Measurements from ENCODE around the gene TLR2. TPM values are rescaled to one million over a fixed set of nuclear protein-coding genes. Genes with fewer than 3 reads are reported as not detected.

Gene TLR2
- total RNA-seq, 1 experiment from 2014 or later: 0.90 TPM

DNA sequence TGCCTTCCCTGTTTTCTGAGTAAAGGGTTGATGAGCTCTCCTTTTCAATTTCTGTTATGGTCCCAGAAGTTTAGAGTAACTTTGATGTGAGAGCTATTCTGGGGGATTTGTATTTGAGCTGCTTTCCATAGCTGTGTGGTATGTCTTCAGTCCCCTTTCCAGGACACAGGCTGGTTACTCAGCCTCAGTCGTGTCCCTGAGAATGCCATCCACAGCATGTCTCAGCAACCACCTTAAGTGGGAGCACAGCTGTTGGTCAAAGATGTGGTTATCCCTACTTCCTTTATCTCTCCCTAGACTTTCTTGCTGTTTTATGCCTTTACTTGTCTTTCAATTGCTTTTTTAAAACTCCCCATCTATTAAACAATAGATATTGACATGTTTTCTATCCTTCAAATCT, 38.0 kb downstream of the TLR2 start:
- Histone ChIP-seq H3K27me3 (ENCODE audit: insufficient read depth, low read length) (no peaks in the 10 kb centered on the region), H3K23ac (ENCODE audit: insufficient read length, low read depth, low read length) (no peak overlapping the region), H4K91ac (ENCODE audit: insufficient read length, low read depth, low read length) (no peak overlapping the region), H3K9ac (ENCODE audit: extremely low read depth, insufficient read length, low read length) (no peak overlapping the region), H2AFZ (ENCODE audit: low read length) (no peak overlapping the region), H2BK12ac (ENCODE audit: insufficient read length, low read depth, low read length) (no peak overlapping the region), H2BK20ac (ENCODE audit: low read depth, low read length, poor library complexity, severe bottlenecking) (no peak overlapping the region), H2BK120ac (ENCODE audit: low read depth, low read length, poor library complexity, severe bottlenecking) (no peak overlapping the region), H3K4me2 (ENCODE audit: insufficient read depth, insufficient read length, low read length) (no peak overlapping the region), H3K23me2 (ENCODE audit: insufficient read length, low read depth, low read length, poor library complexity, severe bottlenecking) (no peaks in the 10 kb centered on the region), H3K4me1 (ENCODE audit: insufficient read depth, low read length) (no peaks in the 10 kb centered on the region), H3K18ac (ENCODE audit: insufficient read length, low read depth, low read length) (no peak overlapping the region), H3K56ac (ENCODE audit: insufficient read length, low read depth, low read length) (no peak overlapping the region), H4K20me1 (ENCODE audit: control insufficient read depth, insufficient read depth, insufficient read length) (no peaks in the 10 kb centered on the region), H4K5ac (ENCODE audit: insufficient read length, low read depth, low read length) (no peak overlapping the region), H2BK5ac (ENCODE audit: insufficient read length, low read length) (no peak overlapping the region), H3T11ph (ENCODE audit: low read length) (no peak overlapping the region), H2AK5ac (ENCODE audit: insufficient read length, low read length) (no peak overlapping the region), H3K27ac (ENCODE audit: insufficient read length, low read depth, low read length) (no peak overlapping the region), H3K9me3 (ENCODE audit: control insufficient read depth, low read depth, low read length) (no peaks in the 10 kb centered on the region), H4K8ac (replicated peaks; ENCODE audit: insufficient read length, low read depth, low read length) (no peak overlapping the region), H3K4ac (ENCODE audit: low read depth, low read length) (no peak overlapping the region), H3K79me2 (ENCODE audit: insufficient read depth, low read length) (no peaks in the 10 kb centered on the region), H2BK15ac (ENCODE audit: low read depth, low read length) (no peak overlapping the region), H3K79me1 (ENCODE audit: insufficient read depth, low read depth, low read length, poor library complexity, severe bottlenecking) (no peaks in the 10 kb centered on the region), H3K14ac (ENCODE audit: insufficient read depth, low read length) (no peak overlapping the region)
- H3K27me3 Mint-ChIP-seq (ENCODE audit: low read depth): peaks cover 2% of the 10 kb centered on the region
- no peaks in the 10 kb centered on the region for H3K9me3 Mint-ChIP-seq
- H3K4me3 Mint-ChIP-seq: no peak overlapping the region
- TF ChIP-seq, protein P1, sequence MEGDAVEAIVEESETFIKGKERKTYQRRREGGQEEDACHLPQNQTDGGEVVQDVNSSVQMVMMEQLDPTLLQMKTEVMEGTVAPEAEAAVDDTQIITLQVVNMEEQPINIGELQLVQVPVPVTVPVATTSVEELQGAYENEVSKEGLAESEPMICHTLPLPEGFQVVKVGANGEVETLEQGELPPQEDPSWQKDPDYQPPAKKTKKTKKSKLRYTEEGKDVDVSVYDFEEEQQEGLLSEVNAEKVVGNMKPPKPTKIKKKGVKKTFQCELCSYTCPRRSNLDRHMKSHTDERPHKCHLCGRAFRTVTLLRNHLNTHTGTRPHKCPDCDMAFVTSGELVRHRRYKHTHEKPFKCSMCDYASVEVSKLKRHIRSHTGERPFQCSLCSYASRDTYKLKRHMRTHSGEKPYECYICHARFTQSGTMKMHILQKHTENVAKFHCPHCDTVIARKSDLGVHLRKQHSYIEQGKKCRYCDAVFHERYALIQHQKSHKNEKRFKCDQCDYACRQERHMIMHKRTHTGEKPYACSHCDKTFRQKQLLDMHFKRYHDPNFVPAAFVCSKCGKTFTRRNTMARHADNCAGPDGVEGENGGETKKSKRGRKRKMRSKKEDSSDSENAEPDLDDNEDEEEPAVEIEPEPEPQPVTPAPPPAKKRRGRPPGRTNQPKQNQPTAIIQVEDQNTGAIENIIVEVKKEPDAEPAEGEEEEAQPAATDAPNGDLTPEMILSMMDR (conservative IDR thresholded peaks at IDR 0.05): no peak
- H3K36me3 Mint-ChIP-seq (ENCODE audit: insufficient read depth in 1 of 3, low read depth in 3 of 3): peaks cover 0 to 6% (median 4%) of the 10 kb centered on the region in 3 experiments; a peak in 2 of 7 replicates
- no peak overlapping the region for H3K27ac Mint-ChIP-seq
- WGBS (ENCODE audit: extremely low coverage, insufficient read length, low lambda C conversion rate): no CpG with 5 or more reads among the region's 1 CpG
- no peak for DNase-seq
- H3K4me1 Mint-ChIP-seq: no peaks in the 10 kb centered on the region
